NCI-H82 treated with DMSO at 0.1 percent for 48 hours (cell line): ENCODE measurements around the gene NECAP2.
"Not testable (repeated sequence)": the region's sequence is repeated elsewhere in the genome, so short reads cannot be mapped to it uniquely, and the experiment has no call there.

ENCODE experiments used
- DNase-seq: peaks from one replicate; lab custom pipeline; 2025; ENCODE audit not compliant: unreplicated experiment; lab: John Stamatoyannopoulos, UW

Gene NECAP2

GRCh38 chr1:16456151-16456550 is 15.6 kb downstream of the NECAP2 start:
- DNase-seq: not testable (repeated sequence)

GRCh38 chr1:16458831-16459230 is 18.3 kb downstream of the NECAP2 start:
- DNase-seq: no peak

DNA sequence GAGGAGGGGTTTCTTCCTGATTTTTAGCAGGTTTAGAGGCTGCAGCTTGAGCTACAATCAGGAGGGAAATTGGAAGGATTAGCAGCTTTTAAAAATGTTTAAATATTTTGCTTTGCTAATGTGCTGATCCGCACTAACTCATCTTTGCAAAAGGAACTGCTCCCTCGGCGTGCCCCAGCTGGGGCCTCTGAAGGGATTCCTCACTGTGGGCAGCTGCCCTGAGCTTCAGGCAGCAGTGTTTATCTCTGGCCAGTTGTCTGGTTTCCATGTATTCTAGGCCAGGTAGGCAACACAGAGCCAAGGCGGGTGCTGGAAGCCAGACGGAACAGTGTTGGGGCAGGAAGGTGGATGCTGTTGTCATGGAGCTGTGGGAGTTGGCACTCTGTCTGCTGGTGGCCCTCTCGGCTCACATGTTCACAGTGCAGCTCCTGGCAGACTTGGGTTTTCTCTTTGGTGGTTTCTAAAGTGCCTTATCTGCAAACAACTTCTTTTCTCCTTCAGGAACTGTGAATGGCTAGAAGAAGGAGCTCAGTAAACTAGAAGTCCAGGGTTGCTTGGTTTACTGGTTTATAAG is 18.9 kb downstream of the NECAP2 start:
- no peak for DNase-seq

GRCh38 chr1:16461681-16462080 is 21.2 kb downstream of the NECAP2 start:
- DNase-seq: no peak

GRCh38 chr1:16462773-16463330 is 22.3 kb downstream of the NECAP2 start:
- DNase-seq: no peak

GRCh38 chr1:16464917-16465625 is 24.5 kb downstream of the NECAP2 start:
- no peak for DNase-seq

DNA sequence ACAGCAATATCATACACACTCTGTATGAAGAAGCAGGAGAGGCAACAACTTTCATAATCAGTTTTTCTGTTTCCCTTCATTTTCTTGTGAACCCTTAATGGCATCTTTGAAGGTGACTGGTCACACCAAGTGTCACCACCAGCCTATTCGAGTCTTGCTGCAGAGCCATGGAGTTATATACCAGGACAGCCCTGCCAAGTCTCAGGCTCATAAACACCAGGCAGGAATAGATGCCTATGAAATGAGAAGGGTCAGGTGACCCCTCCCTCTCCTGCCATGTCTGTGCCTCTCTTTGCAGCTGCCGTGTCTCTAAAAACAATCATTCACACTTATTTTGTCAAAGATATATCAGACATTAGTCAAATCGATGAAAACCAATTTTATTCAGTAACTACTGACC is 28.0 kb downstream of the NECAP2 start:
- no peak for DNase-seq

DNA sequence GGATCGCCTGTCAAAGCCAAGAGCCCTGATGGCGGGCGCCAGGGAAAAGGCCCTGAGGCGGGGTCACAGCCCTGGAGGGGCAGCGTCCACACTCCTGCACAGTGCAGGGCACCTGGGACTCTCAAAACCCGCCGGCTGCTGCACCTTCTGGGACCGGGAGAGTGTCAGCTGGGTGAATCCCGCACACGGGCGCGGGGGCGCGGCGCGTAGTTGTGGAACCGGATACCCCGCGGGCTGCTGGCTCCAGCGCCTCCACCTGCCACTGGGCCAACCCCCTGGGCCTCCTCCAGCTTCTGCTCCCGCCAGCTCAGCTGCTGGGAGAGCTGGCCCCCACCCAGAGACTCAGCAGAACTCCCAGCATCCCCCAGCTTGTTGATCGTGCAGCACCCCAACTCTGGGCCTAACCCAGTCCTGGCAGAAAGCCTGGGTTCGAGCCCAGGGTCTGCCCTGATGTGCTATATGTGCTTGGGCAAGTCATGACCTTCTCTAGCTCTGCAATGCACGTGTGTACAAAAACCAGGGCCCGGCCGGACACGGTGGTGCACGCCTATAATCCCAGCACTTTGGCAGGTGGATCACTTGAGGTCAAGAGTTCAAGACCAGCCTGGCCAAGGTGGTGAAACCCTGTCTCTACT is 33.8 kb downstream of the NECAP2 start:
- no peak for DNase-seq

DNA sequence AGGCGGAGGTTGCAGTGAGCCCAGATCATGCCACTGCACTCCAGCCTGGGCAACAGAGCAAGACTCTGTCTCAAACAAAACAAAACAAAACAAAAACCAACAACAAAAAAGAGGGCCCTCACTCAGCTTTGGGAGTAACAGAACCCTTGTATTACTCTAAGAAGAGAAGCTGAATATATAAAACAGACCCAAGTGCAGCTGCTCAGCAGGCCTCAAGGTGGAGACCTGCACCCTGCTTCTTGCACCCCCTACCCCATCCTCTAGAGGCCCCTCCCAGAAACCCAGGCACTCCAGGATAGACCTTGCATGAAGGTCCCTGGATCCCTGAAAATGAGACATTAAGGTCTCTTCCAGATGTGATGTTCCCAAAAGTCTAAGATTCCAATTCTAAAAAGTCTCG is 34.4 kb downstream of the NECAP2 start:
- DNase-seq: not testable (repeated sequence)

GRCh38 chr1:16475771-16476770 is 35.5 kb downstream of the NECAP2 start:
- DNase-seq: not testable (repeated sequence)

- DNase-seq: no peak
These were observed 37.6 kb downstream of the NECAP2 start for GRCh38 chr1:16478091-16478490.

- DNase-seq: not testable (repeated sequence)
These were observed 42.6 kb downstream of the NECAP2 start for GRCh38 chr1:16483146-16483545.

DNA sequence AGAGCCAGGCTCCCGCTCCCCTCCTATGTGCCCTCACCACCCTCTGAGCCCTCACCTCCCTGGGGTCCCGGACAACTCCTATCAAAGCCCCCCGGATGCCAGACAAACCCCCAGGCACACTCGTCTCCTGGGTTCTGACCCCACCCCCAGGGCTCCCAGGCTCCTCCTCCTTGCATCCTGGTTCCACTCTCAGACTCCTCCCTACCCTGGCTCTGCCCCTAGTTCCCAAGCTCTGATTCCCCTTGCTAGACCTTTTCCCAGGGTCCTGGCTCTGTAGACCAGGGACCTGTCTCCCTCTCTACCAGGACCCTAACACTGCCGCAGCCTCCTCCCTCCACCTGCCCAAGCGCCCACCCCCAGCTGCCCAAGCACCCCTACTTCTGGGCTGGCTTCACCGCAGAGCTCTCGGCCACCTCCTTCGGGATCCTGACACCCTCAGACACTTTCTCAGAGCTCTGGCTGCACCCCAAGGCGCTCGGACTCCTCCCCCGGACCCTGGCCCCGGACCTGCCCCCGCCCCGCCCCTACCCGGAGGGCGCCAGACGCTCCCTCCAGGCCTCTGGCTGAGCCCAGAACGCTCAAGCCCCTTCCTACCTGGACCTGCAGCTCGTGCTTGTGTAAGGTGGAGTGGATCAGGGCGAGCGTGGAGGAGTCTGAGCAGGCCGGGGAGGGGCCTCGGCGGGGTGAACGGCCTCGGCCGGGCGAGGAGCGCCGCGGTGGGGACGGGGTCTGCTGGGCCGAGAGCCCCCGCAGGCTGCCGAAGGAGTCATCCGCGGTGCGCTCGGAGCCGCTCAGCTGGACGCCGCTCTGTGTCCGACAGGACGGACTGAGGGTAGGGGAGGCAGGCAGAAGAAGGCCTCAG is 43.3 kb downstream of the NECAP2 start:
- not testable (repeated sequence) for DNase-seq

- no peak for DNase-seq
These were observed 43.9 kb downstream of the NECAP2 start for GRCh38 chr1:16484501-16484835.

- no peak for DNase-seq
These were observed 44.4 kb downstream of the NECAP2 start for GRCh38 chr1:16484931-16485330.

GRCh38 chr1:16486316-16486715 is 45.8 kb downstream of the NECAP2 start:
- DNase-seq: not testable (repeated sequence)

- DNase-seq: not testable (repeated sequence)
These were observed 46.5 kb downstream of the NECAP2 start for GRCh38 chr1:16487011-16487410.

GRCh38 chr1:16489195-16489880 is 48.8 kb downstream of the NECAP2 start:
- DNase-seq: not testable (repeated sequence)

DNA sequence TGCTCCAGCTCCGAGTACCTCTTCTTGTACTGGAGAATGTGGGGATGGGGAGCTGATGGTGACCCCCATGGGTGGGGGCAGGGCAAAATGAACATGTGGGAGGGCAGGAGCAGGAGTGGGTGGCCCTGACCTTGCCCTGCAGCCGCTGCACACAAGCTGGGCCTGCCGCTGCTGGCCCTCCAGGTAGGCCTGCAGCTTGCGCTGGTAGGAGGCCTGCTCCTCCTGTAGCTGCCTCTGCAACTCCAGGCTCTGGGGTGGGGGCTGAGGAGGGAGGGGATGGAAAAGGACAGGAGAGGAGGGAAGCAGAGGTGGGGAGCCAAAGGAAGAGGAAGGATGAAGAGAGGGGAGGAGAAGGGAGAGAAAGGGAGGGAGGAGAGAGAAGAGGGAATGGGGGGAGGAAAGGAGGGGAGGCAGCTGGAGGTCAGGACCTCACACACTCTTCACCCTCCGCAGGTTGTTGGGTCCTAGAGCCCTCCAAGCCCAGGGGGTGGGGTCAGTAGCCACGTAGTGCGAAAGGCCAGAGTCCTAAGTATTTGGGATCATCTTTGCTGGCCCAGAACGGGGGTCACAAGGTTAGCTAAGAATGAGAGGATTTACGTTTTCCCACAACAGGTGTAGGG is 50.6 kb downstream of the NECAP2 start:
- DNase-seq: no peak
